ENCODE results near the gene ERFL. TPM values are rescaled to one million over a fixed set of nuclear protein-coding genes. Genes with fewer than 3 reads are reported as not detected.

ERFL gene
- total RNA-seq, 1 donor from 2014 or later, result not detected

- Histone ChIP-seq H3K27me3 (ENCODE audit: low read depth) (no peaks in the 10 kb centered on the region), H3K4me3 (no peak overlapping the region), H3K27ac (replicated peaks) (no peak overlapping the region), H3K4me1 (no peaks in the 10 kb centered on the region), H3K9me3 (replicated peaks) (no peaks in the 10 kb centered on the region), H3K36me3 (peaks cover 80% of the 10 kb centered on the region)
- TF ChIP-seq CTCF (IDR thresholded peaks at IDR 0.05; ENCODE audit: borderline replicate concordance), result no peak
- intact Hi-C loops (cut with micrococcal nuclease), result no loop called here
- no peak for DNase-seq
These were observed 30.4 kb downstream of the ERFL start for GRCh38 chr19:41897820-41898219.

- Histone ChIP-seq H3K4me3 (no peak overlapping the region), H3K4me1 (no peaks in the 10 kb centered on the region), H3K27ac (replicated peaks) (no peak overlapping the region), H3K27me3 (ENCODE audit: low read depth) (no peaks in the 10 kb centered on the region), H3K9me3 (replicated peaks) (no peaks in the 10 kb centered on the region), H3K36me3 (peaks cover 80% of the 10 kb centered on the region)
- TF ChIP-seq CTCF (IDR thresholded peaks at IDR 0.05; ENCODE audit: borderline replicate concordance), result no peak
- intact Hi-C loops (cut with micrococcal nuclease), result no loop called here
- DNase-seq, result no peak
These were observed 31.1 kb downstream of the ERFL start for GRCh38 chr19:41897181-41897580.

GRCh38 chr19:41896581-41896942 is 31.7 kb downstream of the ERFL start:
- Histone ChIP-seq H3K36me3 (peaks cover 80% of the 10 kb centered on the region), H3K4me1 (no peaks in the 10 kb centered on the region), H3K4me3 (no peak overlapping the region), H3K27ac (replicated peaks) (no peak overlapping the region), H3K9me3 (replicated peaks) (no peaks in the 10 kb centered on the region), H3K27me3 (ENCODE audit: low read depth) (no peaks in the 10 kb centered on the region)
- no peak for TF ChIP-seq CTCF (IDR thresholded peaks at IDR 0.05; ENCODE audit: borderline replicate concordance)
- intact Hi-C loops (cut with micrococcal nuclease), result no loop called here
- DNase-seq, result no peak

GRCh38 chr19:41895745-41896580 is 32.3 kb downstream of the ERFL start:
- Histone ChIP-seq H3K36me3 (peaks cover 75% of the 10 kb centered on the region), H3K27ac (replicated peaks) (no peak overlapping the region), H3K4me3 (no peak overlapping the region), H3K9me3 (replicated peaks) (no peaks in the 10 kb centered on the region), H3K4me1 (no peaks in the 10 kb centered on the region), H3K27me3 (ENCODE audit: low read depth) (no peaks in the 10 kb centered on the region)
- no peak for TF ChIP-seq CTCF (IDR thresholded peaks at IDR 0.05; ENCODE audit: borderline replicate concordance)
- intact Hi-C loops (cut with micrococcal nuclease), result no loop called here
- DNase-seq, result no peak

- DNase-seq, result no peak
- Histone ChIP-seq H3K36me3 (peaks cover 73% of the 10 kb centered on the region), H3K27ac (replicated peaks) (no peak overlapping the region), H3K4me3 (no peak overlapping the region), H3K4me1 (no peaks in the 10 kb centered on the region), H3K27me3 (ENCODE audit: low read depth) (no peaks in the 10 kb centered on the region), H3K9me3 (replicated peaks) (no peaks in the 10 kb centered on the region)
- intact Hi-C loops (cut with micrococcal nuclease), result no loop called here
- no peak for TF ChIP-seq CTCF (IDR thresholded peaks at IDR 0.05; ENCODE audit: borderline replicate concordance)
These were observed 33.9 kb downstream of the ERFL start for GRCh38 chr19:41894350-41894749.
